HCT116 (cell line): ENCODE data around the gene OTUD3. TPM values are rescaled to one million over a fixed set of nuclear protein-coding genes. Genes with fewer than 3 reads are reported as not detected.

Experiments
- ATAC-seq: fragments of 200-7000 bp; cut with Tn5 transposase; 2 replicates; pipeline ENCODE4 v1.9.1; 2020; ENCODE audit warnings: mild to moderate bottlenecking, moderate library complexity
- Bru-seq: library from RNA; stranded (reverse); fragments of 400-500 nt; gene quantifications from one replicate; lab custom pipeline; 2021; lab: Mats Ljungman, UMichigan
- BruChase-seq, 2 experiments: library from RNA; stranded (reverse); fragments of 400-500 nt; gene quantifications; one replicate each; lab custom pipeline; 2021; lab: Mats Ljungman, UMichigan
- BruUV-seq: library from RNA; stranded (reverse); fragments of 400-500 nt; replicated peaks from 2 replicates; lab custom pipeline; 2021; lab: Mats Ljungman, UMichigan
- CTCF ChIA-PET: fragments of 300-600 bp; sonication (Branson Sonifier 250); formaldehyde crosslinking; loops from one replicate; lab custom pipeline; 2021; ENCODE audit warnings: antibody characterized with exemption; lab: Charles Lee
- POLR2A ChIA-PET: fragments of 300-600, 350-600 bp; sonication (Branson Sonifier 250); formaldehyde crosslinking; loops from one replicate; lab custom pipeline; 2021; ENCODE audit warnings: antibody characterized with exemption; lab: Charles Lee
- RAD21 ChIA-PET, 2 experiments: fragments of 300-600 bp; sonication (Branson Sonifier 250); formaldehyde crosslinking; loops; one replicate each; lab custom pipeline; 2023; ENCODE audit warnings: low total read pairs in 2 of 2; ENCODE audit not compliant: uncharacterized antibody in 2 of 2, unreplicated experiment in 2 of 2, low non-redundant PET in 1 of 2; lab: Charles Lee
- DNase-seq: peaks from one replicate; pipeline ENCODE4 v3.0.0-alpha.2; 2010; ENCODE audit warnings: low read depth, low spot score
- H2AFZ ChIP-seq: fragments of 200-600 bp; shearing (Covaris generic), sonication (generic); 2 replicates; pipeline ENCODE4 v1.6.1; 2017; ENCODE audit warnings: low read depth, mixed run types, mixed read lengths, antibody characterized with exemption, low read length; ENCODE audit not compliant: poor library complexity, severe bottlenecking
- H3K27ac ChIP-seq: 2 replicates; pipeline ENCODE4 v1.5.1; 2012; ENCODE audit warnings: low read depth, low read length
- H3K27me3 ChIP-seq: fragments of 200-600 bp; sonication (generic); 2 replicates; pipeline ENCODE4 v1.6.1; 2016; ENCODE audit warnings: mixed run types, low read length, mixed read lengths; ENCODE audit not compliant: insufficient read depth
- H3K36me3 ChIP-seq, 2 experiments: fragments of 200-500 bp in 1 of 2; fragments of 200-600 bp in 1 of 2; sonication (Bioruptor generic) in 1 of 2; sonication (generic) in 1 of 2; 2 replicates each; pipeline versions ENCODE4 v1.5.1 to v1.6.1; 2014 to 2016; ENCODE audit warnings: low read length in 2 of 2, inconsistent platforms in 1 of 2, mixed read lengths in 1 of 2, mixed run types in 1 of 2; ENCODE audit not compliant: insufficient read depth in 2 of 2, control insufficient read depth in 1 of 2
- H3K4me1 ChIP-seq, 2 experiments: fragments of 200-600 bp in 1 of 2; sonication (generic) in 1 of 2; 2 replicates each; pipeline versions ENCODE4 v1.5.1 to v1.6.1; 2012 to 2017; ENCODE audit warnings: low read length in 2 of 2, inconsistent platforms in 1 of 2, mild to moderate bottlenecking in 1 of 2, mixed read lengths in 1 of 2, mixed run types in 1 of 2, moderate library complexity in 1 of 2; ENCODE audit not compliant: insufficient read depth in 2 of 2, control insufficient read depth in 1 of 2
- H3K4me2 ChIP-seq: fragments of 200-600 bp; sonication (generic); 2 replicates; pipeline ENCODE4 v1.6.1; 2017; ENCODE audit warnings: mixed run types, low read length, mixed read lengths
- H3K4me3 ChIP-seq, 2 experiments: fragments of 200-600 bp in 1 of 2; sonication (generic) in 1 of 2; replicated peaks in 1 of 2; 2 replicates each; pipeline ENCODE4 v1.5.1; 2011 to 2016; ENCODE audit warnings: low read length in 2 of 2, control low read depth in 1 of 2, low read depth in 1 of 2, mild to moderate bottlenecking in 1 of 2, mixed read lengths in 1 of 2, mixed run types in 1 of 2
- H3K79me2 ChIP-seq: fragments of 200-600 bp; sonication (generic); 2 replicates; pipeline ENCODE4 v1.6.1; 2017; ENCODE audit warnings: mild to moderate bottlenecking, mixed run types, low read length, moderate library complexity, mixed read lengths; ENCODE audit not compliant: insufficient read depth
- H3K9ac ChIP-seq: fragments of 200-600 bp; sonication (generic); 2 replicates; pipeline ENCODE4 v1.6.1; 2016; ENCODE audit warnings: low read length, mixed read lengths
- H3K9me2 ChIP-seq: fragments of 200-600 bp; sonication (generic), shearing (Covaris generic); 2 replicates; pipeline ENCODE4 v1.6.1; 2017; ENCODE audit warnings: mixed run types, mild to moderate bottlenecking, moderate library complexity; ENCODE audit not compliant: insufficient read depth
- H3K9me3 ChIP-seq, 2 experiments: fragments of 200-500 bp in 1 of 2; fragments of 200-600 bp in 1 of 2; sonication (Bioruptor generic) in 1 of 2; sonication (generic) in 1 of 2; 2 replicates each; pipeline ENCODE4 v1.6.1; 2014 to 2017; ENCODE audit warnings: low read length in 2 of 2, mixed read lengths in 2 of 2, inconsistent platforms in 1 of 2, low read depth in 1 of 2, mild to moderate bottlenecking in 1 of 2, mixed run types in 1 of 2, moderate library complexity in 1 of 2; ENCODE audit not compliant: control insufficient read depth in 1 of 2, insufficient read depth in 1 of 2
- H4K20me1 ChIP-seq: fragments of 200-600 bp; sonication (generic), shearing (Covaris generic); 2 replicates; pipeline ENCODE4 v1.6.1; 2017; ENCODE audit warnings: mixed run types, mild to moderate bottlenecking, moderate library complexity; ENCODE audit not compliant: insufficient read depth
- ATF3 ChIP-seq: IDR thresholded peaks from 2 replicates; pipeline ENCODE4 v1.6.1; 2012
- CBX3 ChIP-seq: IDR thresholded peaks from 2 replicates; pipeline ENCODE4 v1.6.1; 2012; ENCODE audit warnings: low read depth
- CEBPB ChIP-seq: IDR thresholded peaks from 2 replicates; pipeline ENCODE4 v1.6.1; 2012; ENCODE audit warnings: low read depth
- CTCF ChIP-seq, 3 experiments: fragments of 200-600 bp in 1 of 3; sonication (generic) in 1 of 3; IDR thresholded peaks in 2 of 3; conservative IDR thresholded peaks in 1 of 3; 2 replicates each; pipeline ENCODE4 v1.5.1; 2012 to 2017; ENCODE audit warnings: low read depth in 2 of 3, low read length in 2 of 3, antibody characterized with exemption in 1 of 3, borderline replicate concordance in 1 of 3, control low read depth in 1 of 3, mild to moderate bottlenecking in 1 of 3, mixed read lengths in 1 of 3, mixed run types in 1 of 3, moderate library complexity in 1 of 3; ENCODE audit not compliant: insufficient read depth in 1 of 3
- EGR1 ChIP-seq: IDR thresholded peaks from 2 replicates; pipeline ENCODE4 v1.6.1; 2012; ENCODE audit warnings: low read depth
- ELF1 ChIP-seq: IDR thresholded peaks from 2 replicates; pipeline ENCODE4 v1.6.1; 2012; ENCODE audit warnings: low read depth, borderline replicate concordance
- EZH2phosphoT487 ChIP-seq: fragments of 200-600 bp; IDR thresholded peaks from 2 replicates; pipeline ENCODE4 v1.6.1; 2018; ENCODE audit warnings: antibody characterized with exemption, borderline replicate concordance
- FOSL1 ChIP-seq: IDR thresholded peaks from 2 replicates; pipeline ENCODE4 v1.6.1; 2012; ENCODE audit warnings: low read depth
- JUND ChIP-seq: IDR thresholded peaks from 2 replicates; pipeline ENCODE4 v1.6.1; 2012
- MAX ChIP-seq: IDR thresholded peaks from 2 replicates; pipeline ENCODE4 v1.6.1; 2012
- POLR2A ChIP-seq: IDR thresholded peaks from 2 replicates; pipeline ENCODE4 v1.7.0; 2011; ENCODE audit warnings: borderline replicate concordance; ENCODE audit not compliant: insufficient read depth, insufficient read length; ENCODE audit errors: extremely low read depth
- POLR2AphosphoS5 ChIP-seq: IDR thresholded peaks from 2 replicates; pipeline ENCODE4 v1.6.1; 2011; ENCODE audit warnings: mild to moderate bottlenecking, low read depth, low read length, moderate library complexity
- SIN3A ChIP-seq: IDR thresholded peaks from 2 replicates; pipeline ENCODE4 v1.6.1; 2012; ENCODE audit warnings: low read depth
- SRF ChIP-seq: IDR thresholded peaks from 2 replicates; pipeline ENCODE4 v1.6.1; 2012; ENCODE audit warnings: low read depth
- YY1 ChIP-seq: IDR thresholded peaks from 2 replicates; pipeline ENCODE4 v1.6.1; 2011; ENCODE audit warnings: low read length, low read depth, moderate library complexity, mild to moderate bottlenecking; ENCODE audit not compliant: insufficient replicate concordance; ENCODE audit errors: extremely low read depth
- ZBTB33 ChIP-seq: IDR thresholded peaks from 2 replicates; pipeline ENCODE4 v1.6.1; 2011; ENCODE audit warnings: mild to moderate bottlenecking, low read length, moderate library complexity; ENCODE audit not compliant: insufficient replicate concordance; ENCODE audit errors: extremely low read depth
- ZNF274 ChIP-seq: fragments of 200-500 bp; sonication (Bioruptor generic); IDR thresholded peaks from 2 replicates; pipeline ENCODE4 v1.6.1; 2014; ENCODE audit warnings: mild to moderate bottlenecking, low read depth, low read length, inconsistent platforms
- intact Hi-C: fragments of 100-400 bp; cut with micrococcal nuclease; formaldehyde crosslinking; loops from 2 replicates; pipeline ENCODE4 v1.10.0; 2022
- long read RNA-seq: library from polyadenylated mRNA; unstranded; transcript quantifications from one replicate; pipeline ENCODE4 v2.0.0, GENCODE V29; 2021; ENCODE audit not compliant: unreplicated experiment
- polyA plus RNA-seq: library from polyadenylated mRNA; unstranded; fragments of >200 nt; gene quantifications from 2 replicates; pipeline ENCODE4 v1.2.1, GENCODE V29; 2012; ENCODE audit warnings: missing spikeins
- total RNA-seq: library from RNA; stranded (reverse); gene quantifications from one replicate; pipeline ENCODE4 v1.2.1, GENCODE V29; 2021; ENCODE audit not compliant: unreplicated experiment

OTUD3 gene
- total RNA-seq, result 15.0 TPM
- polyA plus RNA-seq, result 6.0 and 6.4 TPM in 2 replicates
- percentile 83 among the genes with signal in this experiment for Bru-seq, nascent RNA
- percentile 89 among the genes with signal in this experiment for BruChase-seq, experiment 1, labeled RNA remaining after a 6-hour chase
- percentile 92 among the genes with signal in this experiment for BruChase-seq, experiment 2, labeled RNA remaining after a 2-hour chase
- long read RNA-seq, partial matches to known transcripts, result 10 of 13 reads
- long read RNA-seq, other reads (novel, unspliced or antisense), result 3 of 13 reads

GRCh38 chr1:19882111-19883071, at the start of gene OTUD3:
Gene OTUD3 (plus strand): TSS chr1:19882395. CDS start chr1:19882514, 119 bp downstream.
- Histone ChIP-seq H3K9me3 (no peaks in the 10 kb centered on the region), H4K20me1 (no peaks in the 10 kb centered on the region), H2AFZ (peak within 1 kb of the TSS; percentile 71), H3K79me2 (peaks cover 51% of the 10 kb centered on the region), H3K9me2 (no peaks in the 10 kb centered on the region), H3K27ac (peak within 1 kb of the TSS; percentile 78), H3K4me1 (peaks cover 9 to 18% of the 10 kb centered on the region in 2 experiments; a peak in 3 of 4 replicates), H3K27me3 (no peaks in the 10 kb centered on the region), H3K4me3 (peak within 1 kb of the TSS; percentile 56 to 88), H3K36me3 (peaks cover 0 to 6% of the 10 kb centered on the region in 2 experiments; a peak in 1 of 4 replicates), H3K9ac (peak within 1 kb of the TSS; percentile 86), H3K4me2 (peak within 1 kb of the TSS; percentile 67)
- ATAC-seq (peak; percentile 96), DNase-seq (peak; percentile 96)
- RAD21 ChIA-PET, result no interaction called here
- no TSS peak for BruUV-seq
- CTCF ChIA-PET, result interaction anchor here (0.8 to 2.0 kb wide), 14 partner anchors 8 to 270 kb away, joined by 3 to 14 read pairs (median 4); no protein-coding TSS in a partner anchor
- intact Hi-C loops, result loop anchor here (5.0 kb wide), 1 partner anchor 120 kb away; no protein-coding TSS in a partner anchor
- POLR2A ChIA-PET, result interaction anchor here (0.8 to 0.9 kb wide), 2 partner anchors 12 to 54 kb away, joined by 3 read pairs; no protein-coding TSS in a partner anchor
- TF ChIP-seq CTCF (IDR thresholded peaks at IDR 0.05 in 2 of 3, conservative IDR thresholded peaks at IDR 0.05 in 1 of 3; ENCODE audit: borderline replicate concordance in 1 of 3, insufficient read depth in 1 of 3, low read depth in 2 of 3, low read length in 2 of 3), result peak; percentile 77 to 90 (median 86)
- TF ChIP-seq POLR2A, result peak; percentile 82
- peak; percentile 65 for TF ChIP-seq MAX
- no peak for TF ChIP-seq CEBPB
- TF ChIP-seq EGR1, result no peak
- TF ChIP-seq FOSL1, result no peak
- TF ChIP-seq SIN3A, result no peak
- TF ChIP-seq JUND, result no peak
- peak; percentile 21 for TF ChIP-seq ZBTB33
- peak; percentile 75; the same call in 1 of the 2 replicates for TF ChIP-seq CBX3
- TF ChIP-seq ELF1, result no peak
- peak; percentile 93 for TF ChIP-seq POLR2AphosphoS5
- no peak; the same call in 1 of the 2 replicates for TF ChIP-seq SRF
- TF ChIP-seq ATF3, result no peak
- TF ChIP-seq EZH2phosphoT487, result no peak
- peak; percentile 83 for TF ChIP-seq YY1
- TF ChIP-seq ZNF274, result no peak
